ENCODE results near the gene TNFRSF8. TPM values are rescaled to one million over a fixed set of nuclear protein-coding genes. Genes with fewer than 3 reads are reported as not detected.

TNFRSF8 gene
- total RNA-seq, 1 experiment from 2014 or later: 13.4 TPM

DNA sequence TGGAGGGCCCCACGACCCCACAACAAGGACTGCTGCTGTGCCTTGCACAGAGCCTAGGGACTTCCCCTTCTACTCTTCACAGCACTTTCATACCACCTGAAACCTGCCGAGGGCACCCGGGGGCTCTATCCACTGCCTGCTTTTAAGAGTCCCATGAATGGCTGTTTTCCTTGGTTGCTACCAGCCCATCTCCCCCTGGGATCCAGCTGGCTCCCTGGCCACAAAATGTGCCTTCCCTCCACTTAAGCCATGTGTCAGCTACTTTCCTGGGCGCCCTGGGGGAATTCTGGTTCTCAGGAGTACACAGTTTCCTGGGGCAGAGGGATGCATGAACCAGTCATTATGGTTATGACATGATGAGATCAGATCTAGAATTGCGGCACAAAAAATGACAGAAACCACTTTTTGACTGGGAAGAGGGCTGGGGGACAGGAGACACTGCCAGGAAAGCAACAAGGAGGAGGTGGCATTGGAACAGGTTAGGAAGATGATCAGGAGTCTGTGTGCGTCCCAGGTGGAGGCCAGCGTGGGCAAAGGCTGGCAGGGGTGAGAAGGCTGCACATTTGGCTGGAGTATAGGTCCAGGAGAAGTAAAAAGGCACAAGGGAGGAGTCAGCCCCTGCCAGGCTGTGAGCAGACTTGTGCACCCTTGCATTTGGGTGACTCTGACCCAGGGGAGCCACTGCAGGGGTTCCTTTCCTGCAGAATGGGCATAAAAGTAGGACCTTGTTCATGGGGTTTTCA, 3.2 kb upstream of the TNFRSF8 start:
- DNase-seq (ENCODE audit: low read depth): no peak

DNA sequence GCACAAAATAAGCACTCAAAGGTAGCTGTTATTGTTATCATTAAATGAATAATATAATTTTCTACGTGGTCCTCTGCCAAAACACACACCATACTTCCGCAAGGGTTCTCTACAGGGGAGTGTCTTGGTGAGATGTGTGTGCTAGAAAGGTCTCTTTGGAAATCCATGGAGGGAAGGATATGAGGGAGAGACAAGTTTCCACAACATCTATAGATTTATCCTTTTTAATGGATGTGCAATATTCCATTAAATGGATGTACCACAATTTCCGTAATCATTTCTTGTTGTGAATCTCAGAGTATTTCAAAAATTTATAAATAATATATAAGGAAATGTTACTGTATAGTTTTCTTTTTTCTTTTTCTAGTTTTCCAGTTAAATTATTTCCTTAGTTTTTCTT, 2.6 kb upstream of the TNFRSF8 start:
- no peak for DNase-seq (ENCODE audit: low read depth)

DNA sequence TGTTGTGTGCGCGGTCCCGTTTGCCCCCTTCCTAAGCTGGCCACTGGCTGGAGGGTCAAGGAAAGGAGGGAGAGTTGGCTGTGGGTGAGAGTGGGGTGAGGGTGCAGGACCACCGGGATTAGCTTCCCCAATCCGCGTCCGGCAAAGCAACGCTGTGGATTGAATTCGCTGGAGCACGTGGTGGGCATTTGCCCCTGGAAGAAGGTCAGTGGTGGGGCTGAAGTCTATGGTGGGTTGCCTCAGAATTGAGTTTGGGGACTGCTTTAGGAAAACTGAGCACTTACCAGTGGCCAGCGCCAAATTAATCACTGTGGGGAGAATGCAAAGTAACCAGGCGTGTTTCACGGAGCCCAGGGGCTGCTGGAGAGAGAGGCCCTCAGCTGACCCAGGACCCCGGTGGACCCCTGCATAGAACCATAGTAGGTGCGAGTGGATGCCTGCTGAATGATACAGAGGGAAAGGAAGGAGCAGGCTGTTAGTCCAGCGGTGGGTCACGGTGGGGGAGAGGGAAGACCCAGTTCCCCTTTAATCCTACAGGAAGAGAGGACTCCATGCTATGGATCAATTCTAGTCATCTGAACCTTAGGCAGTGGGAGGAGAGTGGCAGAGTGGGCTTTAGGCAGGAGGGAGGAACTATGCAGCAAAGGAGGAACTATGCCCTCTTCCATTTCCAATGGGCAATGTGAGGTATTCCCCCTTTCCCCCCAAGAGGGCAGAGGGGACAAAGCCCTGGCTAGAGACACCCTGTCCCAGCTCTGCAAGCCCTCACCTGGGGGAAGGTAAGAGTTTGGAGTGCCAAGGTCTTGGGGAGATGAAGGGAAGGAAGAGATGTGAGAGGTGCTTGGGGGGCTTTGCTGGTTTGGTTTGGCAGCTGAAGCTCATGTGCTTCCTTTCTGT, 1.2 kb downstream of the TNFRSF8 start:
- DNase-seq (ENCODE audit: low read depth): no peak

DNA sequence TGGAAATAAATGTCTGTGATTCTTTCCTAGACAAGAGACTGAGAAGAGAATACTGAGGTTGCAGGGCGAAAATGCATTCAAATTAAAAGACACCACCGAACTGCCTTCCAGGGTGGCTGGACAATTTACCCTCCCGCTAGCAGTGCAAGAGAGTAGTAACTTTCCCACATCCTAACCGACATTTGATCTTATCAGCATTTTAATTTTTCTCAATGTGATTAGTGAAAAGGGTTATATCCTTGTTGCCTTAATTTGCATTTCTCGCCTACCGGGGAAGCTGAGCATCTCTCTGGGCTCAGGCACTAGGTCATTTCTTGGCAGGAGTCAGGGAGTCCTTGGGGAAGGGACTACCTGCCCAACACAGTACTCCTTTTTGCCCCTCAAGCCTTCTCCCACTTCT, 2.8 kb downstream of the TNFRSF8 start:
- no peak for DNase-seq (ENCODE audit: low read depth)

DNA sequence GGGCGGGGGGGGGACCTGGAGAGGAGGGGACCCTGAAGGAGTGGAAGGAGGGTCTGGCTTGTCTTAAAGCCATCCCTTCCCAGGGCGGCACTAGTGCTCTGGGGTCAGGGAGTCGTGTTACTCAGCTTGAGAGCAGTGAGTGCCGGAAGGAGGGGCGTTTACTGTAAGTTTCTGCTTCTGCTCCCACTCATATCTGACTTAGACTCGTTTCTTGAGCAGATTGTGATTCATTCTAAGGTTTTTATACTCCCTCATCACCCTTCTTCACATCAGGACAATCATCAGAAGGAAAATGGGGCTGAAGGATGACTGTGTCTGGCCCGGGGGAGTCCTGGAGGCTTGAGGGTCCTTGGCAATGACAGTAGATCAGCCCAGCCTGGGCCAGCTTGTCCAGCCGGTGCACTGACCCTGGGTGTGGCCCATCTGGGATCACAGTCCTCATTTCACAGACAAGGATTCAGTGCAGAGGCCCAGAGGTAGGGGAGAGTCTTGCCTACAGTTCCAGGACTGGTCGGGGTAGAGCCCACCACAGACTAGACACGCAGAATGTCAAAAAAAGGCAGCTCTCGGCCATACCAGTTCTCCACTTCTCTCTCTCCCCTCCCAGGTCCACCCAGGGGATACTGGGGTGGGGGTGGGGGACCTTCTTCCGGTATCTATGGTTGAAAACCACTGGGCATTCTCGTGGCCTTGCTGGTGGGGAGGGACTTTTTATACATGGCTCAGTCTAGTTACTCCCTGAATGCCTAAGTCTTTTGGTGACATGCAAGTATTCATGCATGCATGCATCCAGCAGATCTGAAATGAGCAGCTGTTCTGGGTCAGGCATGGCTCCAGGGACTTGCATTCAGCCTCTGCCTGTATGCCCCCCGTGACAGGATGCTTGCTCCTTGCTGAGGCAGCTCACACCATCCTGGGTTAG, 5.1 kb downstream of the TNFRSF8 start:
- peak; percentile 73 for DNase-seq (ENCODE audit: low read depth)

DNA sequence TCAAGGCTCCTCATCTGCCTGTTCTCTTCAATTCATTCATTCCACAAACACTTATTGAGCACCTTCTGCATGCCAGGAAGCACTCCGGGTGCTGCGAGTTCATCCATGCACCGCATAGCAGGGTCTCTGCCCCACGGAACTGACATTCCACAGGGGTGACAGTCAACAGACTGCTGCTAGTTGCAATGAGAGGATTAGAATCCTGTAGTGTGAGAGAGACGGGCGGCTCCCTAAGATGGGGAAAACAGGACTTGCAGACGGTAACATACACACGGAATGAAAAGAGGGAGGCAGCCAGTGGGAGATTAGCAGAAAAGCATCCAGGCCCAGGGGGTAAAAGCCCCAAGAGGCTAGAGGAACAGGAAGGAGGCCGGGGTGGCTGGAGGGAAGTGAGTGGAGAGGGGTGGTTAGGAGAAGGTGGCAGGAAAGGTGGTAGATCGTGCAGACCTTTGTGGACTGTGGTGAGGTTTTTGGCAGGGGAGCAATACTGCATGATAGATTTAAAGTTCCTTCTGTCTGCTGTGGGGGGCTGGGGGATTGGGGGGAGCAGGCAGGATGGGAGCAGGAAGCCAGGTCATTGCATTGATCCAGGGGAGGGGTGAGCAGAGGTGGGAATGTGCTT, 6.6 kb downstream of the TNFRSF8 start:
- no peak for DNase-seq (ENCODE audit: low read depth)

DNA sequence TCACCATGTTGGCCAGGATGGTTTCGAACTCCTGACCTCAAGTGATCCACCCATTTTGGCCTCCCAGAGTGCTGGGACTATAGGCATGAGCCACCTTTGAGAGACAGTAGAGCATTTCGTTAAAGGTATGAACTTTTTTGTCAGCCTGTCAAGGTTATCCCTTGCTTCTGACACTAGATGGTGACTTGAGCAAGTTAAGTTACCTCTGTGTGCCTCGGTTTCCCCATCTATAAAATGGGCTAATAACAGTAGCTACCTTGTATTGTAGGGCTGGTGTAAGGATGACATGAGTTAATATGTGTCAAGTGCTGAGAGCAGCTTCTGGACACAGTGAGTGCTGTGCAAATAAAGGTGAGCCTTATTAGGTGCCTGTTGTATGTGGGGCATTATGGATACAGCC, 8.8 kb downstream of the TNFRSF8 start:
- DNase-seq (ENCODE audit: low read depth): no peak

DNA sequence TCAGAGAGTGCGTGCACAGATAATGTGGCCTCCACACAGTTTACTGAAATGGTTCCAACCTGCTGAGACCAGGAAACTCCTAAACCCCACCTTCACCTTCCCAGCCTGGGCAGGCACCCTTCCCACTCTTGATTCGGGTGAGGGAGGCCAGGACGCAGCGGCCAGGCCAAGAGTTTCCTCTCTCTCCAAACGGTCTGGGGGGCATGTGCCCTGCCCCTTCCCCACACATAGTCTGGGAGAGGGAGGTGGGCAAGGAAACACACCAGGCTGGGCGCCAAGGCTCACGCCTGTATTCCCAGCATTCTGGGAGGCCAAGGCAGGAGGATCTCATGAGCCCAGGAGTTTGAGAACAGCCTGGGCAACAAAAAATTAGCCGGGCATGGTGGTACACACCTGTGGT, 9.6 kb downstream of the TNFRSF8 start:
- DNase-seq (ENCODE audit: low read depth): no peak

DNA sequence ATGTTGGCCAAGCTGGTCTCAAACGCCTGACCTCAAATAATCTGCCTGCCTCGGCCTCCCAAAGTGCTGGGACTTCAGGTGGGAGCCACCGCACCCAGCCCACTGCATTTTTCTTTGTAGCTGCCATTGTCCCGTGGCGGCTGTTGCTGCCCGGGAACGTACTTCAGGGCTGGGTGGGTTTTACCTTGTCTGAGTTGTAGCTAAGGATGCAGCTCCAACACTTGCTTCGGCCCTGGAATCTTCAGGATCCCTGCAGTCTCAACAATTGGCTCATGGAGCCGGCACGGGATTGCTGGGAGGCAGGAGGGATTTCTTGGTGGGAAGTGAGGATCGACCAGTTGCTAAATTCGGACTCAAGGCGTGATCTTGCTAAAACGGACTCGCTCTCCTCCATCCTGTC, 10.7 kb downstream of the TNFRSF8 start:
- no peak for DNase-seq (ENCODE audit: low read depth)

DNA sequence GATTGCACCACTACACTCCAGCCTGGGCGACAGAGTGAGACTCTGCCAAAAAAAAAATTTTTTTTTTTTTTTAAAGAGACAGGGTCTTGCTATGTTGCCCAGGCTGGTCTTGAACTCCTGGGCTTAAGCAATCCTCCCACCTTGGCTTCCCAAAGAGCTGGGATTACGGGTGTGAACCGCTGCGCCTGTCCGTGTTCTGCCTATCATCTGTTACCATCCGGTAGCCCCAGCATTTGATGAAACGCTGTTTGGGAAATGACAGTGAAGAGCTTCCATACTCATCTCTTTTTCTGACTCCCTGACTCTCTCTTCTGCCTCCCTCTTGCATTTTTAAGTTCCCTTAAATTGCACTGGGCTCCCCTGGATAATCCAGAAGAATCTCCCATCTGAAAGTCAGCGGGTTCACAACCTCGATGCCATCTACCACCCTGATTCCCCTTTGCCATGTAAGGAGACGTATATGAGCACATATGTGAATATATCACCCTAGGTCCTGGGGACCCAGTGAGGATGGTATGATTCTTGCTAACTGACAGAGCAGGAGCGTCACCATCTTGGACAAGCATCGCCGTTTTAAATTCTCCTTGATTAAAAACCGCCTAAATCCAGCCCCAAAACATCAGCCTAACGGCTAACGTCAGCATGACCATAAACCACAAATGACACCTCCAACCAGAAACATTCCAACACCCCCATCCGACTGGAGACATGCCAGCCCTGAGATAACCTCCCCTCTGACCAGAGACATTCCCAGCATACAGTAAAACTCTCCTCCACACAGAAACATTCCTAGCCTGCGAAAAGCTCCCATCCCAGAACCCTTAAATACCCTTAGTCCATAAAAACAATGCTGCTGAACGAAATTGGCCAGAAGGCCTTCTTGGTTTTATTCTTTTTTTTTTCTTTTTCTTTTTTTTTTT, 12.4 kb downstream of the TNFRSF8 start:
- peak; percentile 91 for DNase-seq (ENCODE audit: low read depth)

DNA sequence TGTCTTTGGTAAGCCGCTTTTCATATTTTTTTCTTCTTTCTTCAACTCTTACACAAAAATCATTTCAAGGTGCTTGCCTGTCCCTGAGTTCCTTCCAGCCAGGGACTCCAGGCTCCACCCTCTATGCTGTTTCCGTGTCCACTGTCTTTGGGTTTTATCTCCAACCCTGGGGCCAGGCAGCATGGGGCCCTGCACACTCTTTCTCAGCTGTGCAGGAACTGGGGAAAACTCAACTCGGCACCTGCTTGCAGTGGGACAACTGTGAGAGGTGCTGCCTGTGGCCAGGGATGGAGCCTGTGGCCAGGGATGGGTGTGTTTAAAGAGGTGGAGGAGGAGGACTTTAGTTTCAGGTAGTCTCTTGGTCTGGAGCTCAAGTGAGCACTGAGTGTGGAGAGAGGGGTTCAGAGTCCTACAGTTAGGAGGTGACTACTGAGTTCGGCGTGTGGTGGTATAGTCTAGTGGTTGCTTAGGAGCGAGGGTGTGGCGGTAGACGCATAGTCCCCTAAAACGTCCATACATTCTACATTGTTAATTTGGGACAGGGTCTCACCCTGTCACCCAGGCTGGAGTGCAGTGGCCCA, 13.4 kb downstream of the TNFRSF8 start:
- DNase-seq (ENCODE audit: low read depth): no peak

DNA sequence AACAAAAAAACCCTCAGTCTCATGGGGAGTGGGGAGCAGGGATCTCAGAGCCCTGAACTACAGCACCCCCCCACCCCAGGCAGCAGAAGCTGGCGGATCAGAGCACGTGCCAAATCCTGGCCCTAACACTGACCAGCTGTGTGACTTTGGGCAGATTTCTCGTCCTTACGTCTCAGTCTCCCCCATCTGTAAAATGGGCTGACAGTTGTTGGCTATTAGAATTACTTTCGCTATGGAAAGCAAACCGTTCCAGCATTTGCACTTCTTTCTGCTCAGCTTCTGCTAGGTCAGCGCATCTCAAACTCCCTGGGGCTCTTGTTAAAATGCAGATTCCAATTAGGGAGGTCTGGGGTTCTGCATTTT, 15.5 kb downstream of the TNFRSF8 start:
- no peak for DNase-seq (ENCODE audit: low read depth)

DNA sequence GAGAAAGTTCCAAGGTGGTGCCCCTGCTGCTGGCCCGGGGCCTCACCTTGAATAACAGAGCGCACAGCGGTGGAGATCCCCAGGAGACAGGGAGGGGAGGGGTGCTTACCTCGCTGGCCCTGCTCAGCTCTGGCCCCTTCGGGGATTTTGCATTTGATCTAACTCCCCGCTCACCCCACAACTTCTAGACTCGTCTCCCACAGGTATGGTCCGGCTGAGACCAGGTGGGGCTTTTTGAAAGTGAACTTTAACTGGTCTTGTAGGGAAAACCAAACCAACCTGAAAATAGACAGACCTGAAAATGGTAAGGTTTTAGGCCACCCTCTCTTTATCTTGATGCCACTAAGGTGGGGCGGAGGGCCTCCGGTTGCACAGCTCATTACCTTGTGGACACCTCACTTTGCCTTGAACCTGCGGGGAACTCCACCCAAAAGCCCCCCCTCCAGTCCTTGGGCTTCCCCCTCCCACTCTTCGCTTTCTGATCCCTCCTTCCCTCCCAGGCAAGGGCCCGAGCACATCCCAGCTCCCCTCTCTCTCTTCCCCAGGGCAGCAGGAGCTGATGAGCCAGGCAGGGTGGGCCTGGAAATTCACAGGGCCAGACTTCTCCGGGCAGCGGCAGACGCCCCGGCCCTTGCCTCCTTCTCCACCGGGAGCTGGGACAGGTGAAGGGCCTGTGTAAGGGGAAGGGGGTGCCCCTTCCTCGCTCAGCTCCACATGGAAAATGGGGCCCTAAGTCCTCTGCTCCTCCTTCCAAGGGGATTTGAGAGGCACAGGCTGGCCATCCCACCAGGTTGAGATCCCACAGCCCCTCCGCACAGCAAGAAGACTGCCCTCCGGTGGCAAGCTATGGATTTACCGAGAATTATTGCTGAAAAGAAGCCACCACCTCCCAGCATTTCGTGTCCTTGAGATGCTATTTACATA, 16.1 kb downstream of the TNFRSF8 start:
- DNase-seq (ENCODE audit: low read depth): peak; percentile 61

DNA sequence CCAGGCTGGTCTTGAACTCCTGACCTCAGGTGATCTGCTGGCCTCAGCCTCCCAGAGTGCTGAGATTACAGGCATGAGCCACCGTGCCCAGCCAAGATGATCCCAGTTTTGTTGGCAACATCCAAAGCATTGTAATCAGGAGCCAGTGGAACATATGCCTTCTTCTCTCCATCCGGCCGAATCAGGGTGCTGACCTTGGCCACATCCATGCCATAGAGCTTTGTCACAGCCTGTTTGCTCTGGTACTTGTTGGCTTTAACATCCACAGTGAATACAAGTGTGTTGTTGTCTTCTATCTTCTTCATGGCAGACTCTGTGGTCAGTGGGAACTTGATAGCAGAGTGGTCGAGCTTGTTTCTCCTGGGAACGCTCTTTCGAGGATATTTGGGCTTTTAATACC, 17.1 kb downstream of the TNFRSF8 start:
- no peak for DNase-seq (ENCODE audit: low read depth)

DNA sequence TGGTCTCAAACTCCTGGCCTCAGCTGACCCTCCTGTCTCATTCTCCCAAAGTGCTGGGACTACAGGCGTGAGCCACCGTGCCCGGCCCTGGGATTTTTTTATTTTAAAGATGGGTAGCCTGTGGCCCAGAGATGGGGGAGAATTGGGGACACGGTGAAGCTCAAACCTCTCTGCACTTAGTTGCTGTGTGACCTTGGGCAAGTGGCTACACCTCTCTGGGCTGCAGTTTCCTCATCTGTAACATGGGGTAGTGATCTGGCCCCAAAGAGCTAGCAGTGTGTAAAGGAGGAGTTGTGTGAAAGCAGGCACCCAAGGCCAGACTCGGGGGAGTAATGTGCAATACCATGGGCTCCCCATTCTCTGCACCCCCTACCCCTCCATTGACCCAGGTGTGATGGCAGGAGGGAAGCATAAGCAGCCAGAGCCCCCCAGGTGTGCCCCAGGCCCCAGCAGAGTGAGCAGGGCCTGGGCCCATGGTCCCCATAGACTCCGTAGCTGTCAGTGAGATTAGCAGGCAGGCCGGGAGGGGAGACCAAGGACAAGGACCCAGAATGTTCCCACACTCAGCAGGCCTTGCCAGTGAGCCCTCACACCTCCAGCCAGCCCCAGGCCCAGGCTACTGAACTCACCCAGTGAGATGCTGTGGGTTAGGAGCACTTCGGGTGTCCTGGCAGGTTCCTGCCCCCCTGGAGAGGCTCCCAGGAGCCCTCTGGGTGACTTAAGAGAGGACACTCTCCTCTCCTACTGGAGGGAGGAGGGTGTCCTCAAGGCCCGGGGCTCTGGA, 17.9 kb downstream of the TNFRSF8 start:
- DNase-seq (ENCODE audit: low read depth): no peak

DNA sequence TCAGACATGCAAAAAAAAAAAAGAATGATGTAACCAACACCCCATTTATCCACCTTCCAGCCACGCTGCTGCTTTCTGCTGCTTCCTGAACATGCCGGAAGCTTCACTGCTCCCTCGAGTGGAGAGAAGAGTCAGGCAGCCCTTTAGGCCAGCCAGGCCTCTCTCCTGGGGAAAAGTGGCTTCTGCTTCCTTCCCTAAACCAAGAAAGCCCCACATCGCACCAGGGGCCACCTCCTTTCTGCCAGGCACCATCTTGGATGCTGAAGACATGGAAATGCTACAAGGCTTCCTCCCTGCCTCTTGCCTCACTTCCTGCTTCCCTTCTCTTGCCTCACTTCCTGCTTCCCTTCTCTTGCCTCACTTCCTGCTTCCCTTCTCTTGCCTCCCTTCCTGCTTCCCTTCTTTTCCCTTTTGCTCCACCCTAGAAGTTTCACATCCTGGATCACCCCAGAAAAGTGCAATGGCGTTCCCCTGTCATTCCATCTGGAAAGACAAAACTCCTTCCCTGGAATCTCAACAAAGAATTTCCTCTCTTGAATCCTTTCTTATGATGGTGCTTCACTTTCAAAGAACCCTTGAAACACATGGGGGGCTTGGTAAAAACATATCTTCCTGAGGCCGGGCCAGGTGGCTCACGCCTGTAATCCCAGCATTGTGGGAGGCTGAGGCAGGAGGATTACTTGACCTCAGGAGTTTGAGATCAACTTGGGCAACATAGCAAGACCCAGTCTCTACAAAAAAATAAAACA, 18.7 kb downstream of the TNFRSF8 start:
- DNase-seq (ENCODE audit: low read depth): no peak

DNA sequence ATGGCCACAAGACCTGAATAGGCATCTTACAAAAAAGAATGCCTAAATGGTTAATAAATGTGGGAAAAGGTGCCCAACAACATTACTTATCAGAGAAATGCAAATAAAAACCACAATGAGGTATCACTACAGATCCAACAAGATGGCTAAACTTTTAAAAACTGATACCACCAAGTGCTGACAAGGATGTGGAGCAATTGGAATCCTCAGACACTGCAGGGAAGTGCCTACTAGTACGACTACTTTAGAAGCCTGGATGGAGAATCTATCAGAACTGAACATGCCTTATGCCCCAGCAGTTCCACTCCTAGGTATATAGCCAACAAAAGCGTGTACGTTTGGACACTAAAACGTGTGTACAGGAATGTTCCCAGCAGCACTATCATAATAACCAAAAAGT, 19.9 kb downstream of the TNFRSF8 start:
- DNase-seq (ENCODE audit: low read depth): no peak

DNA sequence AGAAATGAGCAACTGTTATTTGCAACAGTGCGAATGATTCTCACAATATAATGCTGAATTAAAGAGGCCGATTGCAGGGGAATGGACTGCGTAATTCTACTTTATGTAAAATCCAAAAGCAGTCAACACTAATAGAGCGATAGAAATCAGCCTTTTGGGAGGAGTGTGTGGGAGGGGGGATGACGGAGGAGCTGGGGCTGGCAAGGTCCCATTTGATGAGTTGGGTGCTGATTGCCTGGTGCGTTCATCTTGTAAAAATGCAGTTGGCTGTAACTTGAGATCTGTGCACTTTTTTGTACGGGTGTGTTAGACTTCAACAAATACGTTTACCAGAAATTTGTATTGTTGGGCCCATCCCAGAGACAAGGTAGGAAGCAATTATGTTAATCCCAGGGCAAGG, 20.7 kb downstream of the TNFRSF8 start:
- peak; percentile 50 for DNase-seq (ENCODE audit: low read depth)

All from Daoy (cell line).